Measurements from ENCODE around the gene KRTAP20-2.

Gene KRTAP20-2

GRCh38 chr21:30634906-30635305, at the start of gene KRTAP20-2:
TSS of gene KRTAP20-2 (plus strand) at chr21:30635206. CDS start at chr21:30635264, 58 bp downstream.
- no peak for DNase-seq

DNA sequence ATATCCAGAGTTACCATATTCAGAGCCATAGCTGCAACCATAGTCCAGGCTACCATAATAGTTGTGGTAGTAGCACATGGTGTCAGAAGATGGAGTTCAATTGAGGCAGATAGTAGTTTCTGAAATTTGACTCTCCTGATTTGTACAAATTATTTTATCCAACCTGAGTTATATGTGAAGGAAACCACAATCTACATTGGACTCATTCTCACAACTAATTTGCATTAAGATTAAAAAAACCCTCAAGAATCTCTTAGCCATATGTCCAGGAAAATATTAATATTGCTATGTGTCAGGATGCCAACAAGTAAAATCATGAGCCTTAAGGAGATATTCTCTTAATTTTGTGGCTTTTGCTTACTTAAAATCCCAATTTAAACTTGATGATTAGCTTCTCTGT, 44.7 kb upstream of the KRTAP20-2 start, which contains the start of gene KRTAP22-2:
KRTAP22-2 (minus strand) TSS at position 101 of the 400 bp plus-strand sequence.
- DNase-seq: no peak

DNA sequence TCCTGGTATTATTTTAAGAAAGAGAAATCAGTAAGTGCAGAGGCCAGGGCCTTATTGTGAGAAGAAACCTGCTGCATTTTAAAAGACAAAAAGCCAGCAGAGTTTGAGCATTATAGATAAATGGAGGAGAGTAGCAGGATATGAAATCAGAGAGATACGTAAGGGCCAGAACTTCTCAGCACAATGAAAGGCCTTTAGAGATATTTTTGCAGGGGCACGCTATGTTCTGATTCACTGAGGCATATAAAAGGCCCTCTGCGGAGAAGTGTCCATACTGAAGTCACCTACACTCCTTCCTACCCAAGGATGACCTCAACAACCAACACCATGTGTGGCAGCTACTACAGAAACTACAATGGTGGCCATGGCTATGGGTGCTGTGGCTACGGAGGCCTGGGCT, 42.9 kb upstream of the KRTAP20-2 start, which contains the start of gene KRTAP6-3:
KRTAP6-3 (plus strand) TSS at position 301 of the 400 bp plus-strand sequence; CDS start at position 307, 6 bp downstream.
- DNase-seq: no peak

GRCh38 chr21:30598802-30599201, 36.2 kb upstream of the KRTAP20-2 start, which contains the start of gene KRTAP6-2:
TSS of gene KRTAP6-2 (minus strand) at chr21:30598902. CDS start at chr21:30598874, 28 bp downstream.
- no peak for DNase-seq

DNA sequence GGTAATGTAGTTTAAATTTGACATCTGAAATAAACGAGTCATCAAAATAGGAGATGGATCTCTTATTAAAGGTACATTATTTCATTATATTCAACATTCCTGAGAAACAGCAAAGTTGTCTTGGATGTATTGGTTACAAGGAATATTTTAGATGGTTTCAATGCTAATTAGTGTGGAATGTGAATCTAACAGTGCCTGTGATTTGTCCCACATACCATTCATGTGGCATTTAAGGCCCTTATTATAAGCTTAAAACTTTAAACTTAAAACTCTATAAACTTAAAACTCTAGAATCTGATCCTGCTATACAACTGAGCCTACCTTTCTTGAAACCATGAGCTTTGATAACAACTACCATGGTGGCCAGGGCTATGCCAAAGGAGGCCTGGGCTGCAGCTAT, 34.2 kb upstream of the KRTAP20-2 start, which contains the start of gene KRTAP22-1:
KRTAP22-1 (plus strand) TSS at position 301 of the 400 bp plus-strand sequence.
- no peak for DNase-seq

DNA sequence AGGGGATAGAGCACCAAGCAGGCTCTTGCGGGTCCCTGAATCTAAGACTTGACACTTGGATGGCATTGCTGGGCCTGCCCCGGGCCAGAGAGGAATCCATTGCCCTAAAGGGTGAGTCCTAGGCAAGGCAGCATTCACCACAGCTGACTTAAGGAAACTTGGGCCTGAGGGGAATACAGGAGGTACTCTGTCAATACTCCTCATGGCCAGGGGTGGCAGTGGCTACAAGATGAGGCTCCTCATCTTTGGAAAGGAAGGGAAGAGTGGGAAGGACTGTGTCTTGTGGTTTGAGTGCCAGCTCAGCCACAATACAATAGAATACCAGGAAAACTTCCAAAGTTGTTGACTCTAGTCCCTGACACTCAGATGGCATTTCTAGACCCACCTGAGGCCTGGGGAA, 29.0 kb upstream of the KRTAP20-2 start:
- DNase-seq: no peak

DNA sequence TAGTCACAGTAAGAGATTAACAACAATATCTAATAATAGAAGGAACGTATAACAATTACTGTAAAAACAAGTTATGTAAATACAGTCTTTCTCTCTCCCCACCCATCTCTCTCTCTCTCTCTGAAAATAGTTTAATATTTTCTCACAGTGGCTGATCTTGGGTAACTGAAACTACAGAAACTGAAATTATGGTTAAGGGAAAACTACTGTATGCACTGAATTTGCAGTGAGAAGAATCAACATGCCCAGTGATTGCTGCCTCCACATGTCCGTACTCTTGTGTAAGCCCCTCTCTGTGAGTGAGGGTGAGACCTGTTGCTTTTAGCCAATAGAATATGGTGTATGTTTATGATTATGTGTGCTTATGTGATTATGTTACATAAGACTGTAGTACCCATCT, 22.9 kb upstream of the KRTAP20-2 start:
- DNase-seq: no peak

GRCh38 chr21:30613836-30614235, 21.2 kb upstream of the KRTAP20-2 start, which contains the start of gene KRTAP6-1:
TSS of gene KRTAP6-1 (minus strand) at chr21:30613930. CDS start at chr21:30613904, 26 bp downstream.
- no peak for DNase-seq

DNA sequence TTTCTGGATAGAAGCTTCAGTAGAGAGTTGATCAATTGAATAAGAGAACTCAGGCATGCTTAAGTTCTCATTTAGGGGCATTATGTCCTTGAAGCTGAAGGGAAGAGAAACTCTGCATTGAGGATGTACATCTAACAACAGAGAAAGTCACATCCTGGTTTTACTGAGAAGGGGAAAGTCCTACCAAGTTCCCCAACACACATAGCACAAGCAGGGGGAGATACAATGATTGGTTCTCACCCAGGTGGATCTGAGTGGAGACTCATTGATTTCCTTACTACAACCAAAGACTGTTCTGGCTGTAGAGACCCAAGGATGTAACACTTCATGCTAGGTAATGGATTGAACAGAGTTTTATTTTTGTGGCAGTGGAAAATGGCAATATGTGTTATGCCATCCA, 19.8 kb upstream of the KRTAP20-2 start:
- DNase-seq: no peak

- no peak for DNase-seq
Measured at GRCh38 chr21:30616125-30616524, 18.9 kb upstream of the KRTAP20-2 start, which contains the start of gene KRTAP20-1. TSS of gene KRTAP20-1 (plus strand) at chr21:30616425. CDS start at chr21:30616455, 30 bp downstream.

DNA sequence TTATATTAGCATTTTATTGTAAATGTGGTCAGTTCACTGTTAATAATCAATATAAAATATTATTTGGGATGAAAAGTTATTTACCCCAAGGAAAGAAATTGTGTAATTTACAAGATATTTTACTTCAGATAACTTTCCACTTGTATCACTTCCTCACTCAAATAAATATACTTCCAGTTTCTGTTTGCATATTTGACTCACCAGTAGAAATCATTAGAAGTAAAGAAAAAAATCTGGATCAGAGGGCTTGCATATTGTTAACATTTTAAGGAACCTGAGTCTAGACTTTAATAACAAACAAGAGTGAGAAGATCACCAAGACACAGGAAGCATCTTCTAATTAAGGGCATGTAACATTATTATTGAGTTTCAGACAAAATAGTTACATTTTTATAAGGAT, 14.9 kb upstream of the KRTAP20-2 start:
- DNase-seq: no peak

- DNase-seq: no peak
Measured at GRCh38 chr21:30620522-30620921, 14.5 kb upstream of the KRTAP20-2 start, which contains the start of gene KRTAP20-4. TSS of gene KRTAP20-4 (plus strand) at chr21:30620627.

GRCh38 chr21:30623362-30623761, 11.6 kb upstream of the KRTAP20-2 start:
- DNase-seq: no peak

DNA sequence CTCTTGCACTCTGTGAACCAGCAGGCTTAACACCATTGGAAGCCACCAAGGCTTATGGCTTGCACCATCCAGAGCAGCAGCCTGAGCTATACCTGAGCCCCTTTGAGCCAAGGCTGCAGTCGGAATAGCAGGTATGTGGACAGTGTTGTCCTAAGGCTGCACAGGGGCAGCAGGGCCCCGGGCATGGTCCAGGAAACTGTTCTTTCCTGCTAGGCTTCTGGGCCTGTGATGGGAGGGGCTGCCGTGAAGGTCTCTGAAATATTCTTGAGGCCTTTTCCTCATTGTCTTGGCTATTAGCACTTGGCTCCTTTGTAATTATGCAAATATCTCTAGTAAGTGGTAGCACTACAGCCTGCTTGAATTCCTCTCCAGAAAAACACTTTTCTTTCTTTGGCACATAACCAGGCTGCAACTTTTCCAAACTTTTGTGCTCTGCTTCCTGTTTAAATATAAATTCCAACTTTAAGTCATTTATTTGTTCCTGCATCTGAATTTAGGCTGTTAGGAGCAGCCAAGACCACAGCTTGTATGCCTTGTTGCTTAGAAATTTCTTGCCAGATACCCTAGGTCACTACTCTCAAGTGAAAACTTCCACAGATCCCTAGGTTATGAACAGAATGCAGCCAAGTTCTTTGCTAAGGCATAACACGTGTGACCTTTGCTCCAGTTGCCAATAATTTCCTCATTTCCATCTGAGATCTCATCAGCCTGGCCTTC, 9.4 kb upstream of the KRTAP20-2 start:
- no peak for DNase-seq

- no peak for DNase-seq
Measured at GRCh38 chr21:30628109-30628508, 6.9 kb upstream of the KRTAP20-2 start.

DNA sequence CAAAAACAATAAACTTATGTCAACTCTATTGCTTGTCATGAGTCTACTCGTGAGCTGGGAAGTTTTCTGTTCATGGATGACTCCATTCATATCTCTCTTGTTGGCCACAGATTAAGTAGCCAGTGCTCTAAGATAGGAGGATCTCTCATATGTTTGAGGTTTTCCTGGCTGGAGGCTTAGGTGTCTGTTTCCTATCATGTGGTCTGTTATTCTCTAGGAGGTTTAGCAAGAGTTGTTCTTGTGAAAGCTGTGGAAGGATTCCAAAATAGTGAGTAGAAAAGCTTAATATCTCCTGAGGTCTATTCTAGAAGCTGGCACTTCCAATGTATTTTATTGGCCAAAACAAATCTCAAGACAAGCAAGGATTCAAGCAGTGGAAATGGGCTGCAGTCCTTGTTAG, 5.8 kb upstream of the KRTAP20-2 start:
- DNase-seq: no peak

DNA sequence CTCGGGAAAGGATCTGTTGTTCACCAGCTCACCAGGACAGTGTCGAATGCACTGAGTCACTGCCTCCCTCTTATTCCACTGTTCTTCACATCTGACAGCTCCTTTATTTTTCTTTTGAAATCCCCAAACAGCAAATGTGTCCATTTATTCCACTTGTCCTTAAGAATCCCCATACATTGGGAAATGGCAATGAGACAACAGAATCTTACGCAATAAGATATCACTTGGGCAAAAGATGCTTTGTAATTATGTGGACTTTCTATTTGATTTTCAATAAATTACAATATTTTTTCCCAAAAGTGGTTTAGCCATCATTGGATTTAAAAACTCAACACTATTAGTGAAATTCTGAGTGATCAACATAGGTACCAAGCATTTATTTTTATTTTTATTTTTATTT, 3.7 kb downstream of the KRTAP20-2 start:
- DNase-seq: no peak

- DNase-seq: no peak
Measured at GRCh38 chr21:30642564-30642963, 7.6 kb downstream of the KRTAP20-2 start, which contains the start of gene KRTAP20-3. TSS of gene KRTAP20-3 (plus strand) at chr21:30642864.

- DNase-seq: no peak
Measured at GRCh38 chr21:30646904-30647414, 12.0 kb downstream of the KRTAP20-2 start.

DNA sequence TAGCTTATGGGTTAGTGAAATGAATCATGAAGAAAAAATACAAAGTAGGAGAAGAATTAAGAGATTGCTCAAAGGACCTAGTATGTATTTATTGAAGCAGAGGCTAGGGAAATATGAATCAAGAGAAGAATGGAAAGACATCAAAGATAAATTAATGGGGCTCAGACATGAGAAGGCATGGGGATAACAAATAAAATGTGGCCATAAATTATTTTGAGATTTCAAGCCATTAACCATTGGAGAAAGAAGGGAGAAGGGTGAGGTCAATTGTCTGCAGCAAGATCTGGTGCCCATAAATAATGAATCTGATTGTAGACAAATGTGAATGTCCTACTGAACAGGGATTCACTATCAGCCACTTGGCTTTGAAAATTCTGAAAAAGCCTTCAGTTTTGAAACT, 17.9 kb downstream of the KRTAP20-2 start:
- DNase-seq: no peak

DNA sequence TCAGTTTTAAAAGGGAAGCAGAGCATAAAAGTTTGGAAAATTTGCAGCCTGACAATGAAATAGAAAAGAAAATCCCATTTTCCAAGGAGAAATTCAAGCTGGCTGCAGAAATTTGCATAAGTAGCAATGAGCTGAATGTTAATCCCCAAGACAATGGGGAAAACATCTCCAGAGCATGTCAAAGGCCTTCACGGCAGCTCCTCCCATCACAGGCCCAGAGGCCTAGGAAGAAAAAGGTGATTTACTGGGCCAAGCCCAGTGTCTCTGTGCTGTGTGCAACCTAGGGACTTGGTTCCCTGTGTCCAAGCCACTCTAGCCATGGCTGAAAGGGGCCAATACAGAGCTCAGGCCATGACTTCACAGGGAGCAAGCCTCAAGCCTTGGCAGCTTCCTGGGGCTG, 33.8 kb downstream of the KRTAP20-2 start:
- no peak for DNase-seq

- DNase-seq: no peak
Measured at GRCh38 chr21:30672985-30673650, 38.1 kb downstream of the KRTAP20-2 start.

GRCh38 chr21:30674312-30674711, 39.3 kb downstream of the KRTAP20-2 start:
- DNase-seq: no peak

Data from NCI-H510A treated with DMSO at 0.1 percent for 48 hours (cell line).